ENCODE data around the gene PYGB. TPM values are rescaled to one million over a fixed set of nuclear protein-coding genes. Genes with fewer than 3 reads are reported as not detected.
A peak's percentile ranks its signal among the peaks of the same experiment; 100 is the strongest.

PYGB gene
- 10 to 100 TPM; 23.4 to 24.0 TPM for total RNA-seq

DNA sequence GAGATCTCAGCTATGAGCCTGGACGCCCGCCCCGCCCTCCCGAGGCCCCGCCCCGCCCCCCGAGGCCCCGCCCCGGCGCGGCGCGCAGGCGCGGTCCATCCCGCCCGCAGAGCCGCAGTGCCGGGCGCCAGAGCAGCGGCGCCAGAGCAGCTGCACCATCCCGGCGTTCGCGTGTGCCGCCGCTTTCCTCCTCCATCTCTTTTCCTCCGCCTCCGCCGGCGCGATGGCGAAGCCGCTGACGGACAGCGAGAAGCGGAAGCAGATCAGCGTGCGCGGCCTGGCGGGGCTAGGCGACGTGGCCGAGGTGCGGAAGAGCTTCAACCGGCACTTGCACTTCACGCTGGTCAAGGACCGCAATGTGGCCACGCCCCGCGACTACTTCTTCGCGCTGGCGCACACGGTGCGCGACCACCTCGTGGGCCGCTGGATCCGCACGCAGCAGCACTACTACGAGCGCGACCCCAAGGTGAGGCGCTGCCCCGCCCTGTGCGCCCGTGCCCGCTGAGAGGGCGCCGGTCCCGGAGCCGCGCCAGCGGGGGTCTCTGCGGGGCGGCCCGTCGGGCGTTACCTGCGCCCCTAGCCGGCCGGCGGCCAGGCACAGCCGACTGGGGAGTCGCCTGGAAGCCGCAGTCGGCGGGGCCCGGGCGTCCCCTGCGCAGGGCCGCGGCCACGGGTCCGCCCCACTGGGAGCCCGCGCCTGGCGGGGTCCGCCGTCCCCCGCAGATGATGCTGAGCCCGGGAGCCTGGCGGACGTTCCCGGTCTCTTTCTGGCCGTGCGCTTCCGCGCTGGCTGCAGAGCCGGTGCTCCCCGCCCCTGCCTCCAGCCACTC lies at the start of gene PYGB:
Gene PYGB (plus strand): TSS at position 130 of the 830 bp plus-strand sequence. CDS start 94 bp downstream, at position 224.
- Mint-ChIP-seq H3K9me3 (no peaks in the 10 kb centered on the region), H3K4me3 (peak within 1 kb of the TSS; percentile 91), H3K27me3 (no peaks in the 10 kb centered on the region), H3K4me1 (ENCODE audit: low read depth) (peaks cover 50% of the 10 kb centered on the region), H3K36me3 (peaks cover 2% of the 10 kb centered on the region), H3K27ac (peak within 1 kb of the TSS; percentile 88)
- intact Hi-C loops (cut with micrococcal nuclease), result loop anchor here (1.0 to 10.0 kb wide), 6 partner anchors 10 to 1893 kb away; partner anchors contain the start of genes ABHD12, APMAP, ENTPD6 and NANP
- CTCF ChIA-PET, result interaction anchor here (0.7 to 2.1 kb wide), 9 partner anchors 8 to 293 kb away, joined by 3 to 7 read pairs (median 5); partner anchors contain the start of genes ABHD12 and ENTPD6
- POLR2A ChIA-PET, result interaction anchor here (0.7 to 3.2 kb wide), 6 partner anchors 11 to 256 kb away, joined by 3 to 18 read pairs (median 6); partner anchors contain the start of genes APMAP and GINS1
- peak; percentile 81 for DNase-seq

DNA sequence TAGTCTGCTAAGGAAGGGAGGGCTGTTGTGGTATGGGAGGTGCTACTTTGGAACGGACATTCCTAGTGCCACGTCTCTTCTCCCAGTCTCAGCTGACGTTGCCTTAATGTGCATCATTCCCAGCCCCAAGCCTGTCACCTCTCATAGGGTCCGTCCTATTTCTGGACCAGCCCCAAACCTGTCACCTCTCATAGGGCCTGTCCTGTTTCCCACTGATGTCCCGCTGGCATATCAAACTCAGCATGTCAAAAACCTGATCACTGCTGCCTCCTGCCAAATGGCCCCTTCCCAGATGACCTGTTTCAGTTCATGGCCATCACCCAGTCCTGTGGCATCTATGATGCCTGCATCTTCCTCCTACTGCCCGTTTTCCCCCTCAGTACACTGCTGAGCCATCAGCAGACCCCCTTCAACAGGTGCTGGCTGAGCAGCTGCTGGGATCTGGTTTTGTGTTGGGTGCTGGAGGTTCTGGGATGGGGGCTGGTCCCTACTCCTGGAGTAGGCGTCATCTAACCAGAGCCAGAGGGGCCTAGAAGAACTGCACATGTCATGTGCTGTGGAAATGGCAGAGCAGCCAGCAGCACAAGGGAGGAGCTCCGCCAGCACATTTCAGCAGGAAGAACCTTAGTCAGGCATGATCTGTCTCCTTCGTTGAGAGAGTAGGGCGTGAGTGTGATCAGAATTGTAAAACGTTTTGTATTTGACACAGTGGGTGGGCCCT lies 49.1 kb upstream of the PYGB start:
- Mint-ChIP-seq H3K4me1 (ENCODE audit: low read depth) (peaks cover 52% of the 10 kb centered on the region), H3K4me3 (no peak overlapping the region)
- intact Hi-C loops (cut with micrococcal nuclease), result loop anchor here (5.0 kb wide), 2 partner anchors 52 to 208 kb away; partner anchors contain the start of gene GINS1

GRCh38 chr20:25199473-25200260 lies 48.2 kb upstream of the PYGB start:
- Mint-ChIP-seq H3K36me3 (peaks cover 2% of the 10 kb centered on the region), H3K27ac (no peak overlapping the region), H3K9me3 (no peaks in the 10 kb centered on the region), H3K4me1 (ENCODE audit: low read depth) (peaks cover 56% of the 10 kb centered on the region), H3K4me3 (no peak overlapping the region), H3K27me3 (no peaks in the 10 kb centered on the region)
- intact Hi-C loops (cut with micrococcal nuclease), result loop anchor here (5.0 kb wide), 2 partner anchors 52 to 208 kb away; partner anchors contain the start of gene GINS1
- ChIA-PET POLR2A (no interaction called here), CTCF (interaction anchor here (0.9 to 1.1 kb wide), 2 partner anchors 161 to 199 kb away, joined by 3 read pairs; no protein-coding TSS in a partner anchor)
- no peak for DNase-seq

More for the DNA sequence above, 49.1 kb upstream of the PYGB start:
- Mint-ChIP-seq H3K36me3 (peaks cover 2% of the 10 kb centered on the region), H3K27me3 (no peaks in the 10 kb centered on the region), H3K27ac (no peak overlapping the region), H3K9me3 (no peaks in the 10 kb centered on the region)
- no peak for DNase-seq
- ChIA-PET POLR2A (interaction anchor here (0.6 kb wide), 1 partner anchor 25 kb away, joined by 4 read pairs; no protein-coding TSS in a partner anchor), CTCF (interaction anchor here (1.1 kb wide), 1 partner anchor 200 kb away, joined by 3 read pairs; no protein-coding TSS in a partner anchor)

GRCh38 chr20:25203089-25203488 lies 44.8 kb upstream of the PYGB start:
- no peaks in the 10 kb centered on the region for H3K9me3 Mint-ChIP-seq
- H3K4me3 Mint-ChIP-seq, result no peak overlapping the region
- intact Hi-C loops (cut with micrococcal nuclease), result no loop called here
- CTCF ChIA-PET, result interaction anchor here (0.8 kb wide), 1 partner anchor 24 kb away, joined by 4 read pairs; no protein-coding TSS in a partner anchor
- no peaks in the 10 kb centered on the region for H3K27me3 Mint-ChIP-seq
- H3K36me3 Mint-ChIP-seq, result no peaks in the 10 kb centered on the region
- H3K4me1 Mint-ChIP-seq (ENCODE audit: low read depth), result peaks cover 38% of the 10 kb centered on the region
- POLR2A ChIA-PET, result interaction anchor here (0.6 kb wide), 1 partner anchor 233 kb away, joined by 5 read pairs; no protein-coding TSS in a partner anchor
- no peak for DNase-seq
- no peak overlapping the region for H3K27ac Mint-ChIP-seq

DNA sequence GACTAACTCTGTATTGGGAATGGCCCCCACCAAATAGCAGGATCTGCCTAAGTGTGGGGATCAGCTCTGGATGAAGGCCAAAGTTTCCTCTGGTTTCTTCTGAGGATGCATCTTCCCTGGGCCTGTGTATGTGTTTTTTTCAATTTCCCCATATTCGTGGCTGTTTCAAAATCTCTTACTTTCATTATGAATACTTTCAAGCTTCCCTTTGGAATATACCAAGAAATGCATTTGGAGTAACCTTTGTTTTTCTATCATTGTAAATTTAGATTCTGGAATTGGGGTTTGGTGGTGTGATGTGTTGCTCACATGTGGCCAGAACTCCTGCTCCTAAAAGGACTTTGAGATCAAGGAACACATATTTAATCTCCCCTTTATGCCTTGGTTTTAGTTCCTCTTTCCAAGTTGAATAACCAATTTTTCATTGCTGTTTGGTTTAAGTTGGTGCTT lies 44.0 kb upstream of the PYGB start:
- Mint-ChIP-seq H3K27ac (no peak overlapping the region), H3K36me3 (no peaks in the 10 kb centered on the region), H3K4me3 (no peak overlapping the region), H3K4me1 (ENCODE audit: low read depth) (peaks cover 34% of the 10 kb centered on the region), H3K9me3 (no peaks in the 10 kb centered on the region), H3K27me3 (no peaks in the 10 kb centered on the region)
- intact Hi-C loops (cut with micrococcal nuclease), result no loop called here
- ChIA-PET CTCF (no interaction called here), POLR2A (no interaction called here)
- no peak for DNase-seq

DNA sequence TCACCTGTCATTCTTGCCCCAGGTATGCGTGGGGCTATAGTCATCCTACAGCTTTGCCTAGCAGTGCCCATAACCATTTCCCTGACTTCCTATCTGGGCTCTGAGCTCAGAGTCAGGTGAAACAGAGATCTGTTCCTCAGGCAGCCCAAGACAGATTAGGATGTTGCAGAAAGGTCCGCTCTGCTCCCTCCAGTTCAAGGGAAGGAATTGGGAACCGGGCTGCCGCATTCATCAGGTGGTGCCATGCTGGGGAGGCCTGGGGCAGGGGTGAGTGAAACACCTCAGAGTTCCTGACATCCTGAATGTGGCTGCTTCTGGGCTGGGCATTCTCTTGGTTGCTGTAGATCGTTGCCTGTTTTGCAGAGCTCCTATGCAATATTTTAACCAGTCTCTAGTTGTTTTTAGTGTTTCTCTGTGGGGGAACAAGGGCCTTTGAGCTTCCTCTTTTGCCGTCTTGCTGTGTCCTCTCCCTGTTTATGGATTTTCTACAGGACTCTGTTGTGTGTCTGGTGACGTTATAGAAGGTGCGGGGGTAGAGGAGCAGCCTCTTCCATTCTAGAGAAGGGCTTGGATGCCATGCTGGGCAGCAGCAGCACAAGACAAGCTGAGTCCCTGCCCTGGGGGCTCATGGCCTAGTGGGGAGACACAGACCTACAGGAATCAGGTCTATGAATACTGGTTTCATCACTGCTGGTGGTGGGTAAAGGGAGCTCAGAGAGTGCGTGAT lies 43.2 kb upstream of the PYGB start:
- no peaks in the 10 kb centered on the region for H3K36me3 Mint-ChIP-seq
- no peak overlapping the region for H3K27ac Mint-ChIP-seq
- POLR2A ChIA-PET, result no interaction called here
- H3K27me3 Mint-ChIP-seq, result no peaks in the 10 kb centered on the region
- DNase-seq, result no peak
- H3K9me3 Mint-ChIP-seq, result no peaks in the 10 kb centered on the region
- intact Hi-C loops (cut with micrococcal nuclease), result no loop called here
- CTCF ChIA-PET, result no interaction called here
- peaks cover 26% of the 10 kb centered on the region for H3K4me1 Mint-ChIP-seq (ENCODE audit: low read depth)
- no peak overlapping the region for H3K4me3 Mint-ChIP-seq

- Mint-ChIP-seq H3K27me3 (no peaks in the 10 kb centered on the region), H3K4me1 (ENCODE audit: low read depth) (peaks cover 21% of the 10 kb centered on the region), H3K27ac (no peak overlapping the region), H3K36me3 (no peaks in the 10 kb centered on the region), H3K4me3 (no peak overlapping the region), H3K9me3 (no peaks in the 10 kb centered on the region)
- intact Hi-C loops (cut with micrococcal nuclease), result no loop called here
- no peak for DNase-seq
- ChIA-PET POLR2A (no interaction called here), CTCF (no interaction called here)
These were observed 42.4 kb upstream of the PYGB start for GRCh38 chr20:25205277-25206062.

DNA sequence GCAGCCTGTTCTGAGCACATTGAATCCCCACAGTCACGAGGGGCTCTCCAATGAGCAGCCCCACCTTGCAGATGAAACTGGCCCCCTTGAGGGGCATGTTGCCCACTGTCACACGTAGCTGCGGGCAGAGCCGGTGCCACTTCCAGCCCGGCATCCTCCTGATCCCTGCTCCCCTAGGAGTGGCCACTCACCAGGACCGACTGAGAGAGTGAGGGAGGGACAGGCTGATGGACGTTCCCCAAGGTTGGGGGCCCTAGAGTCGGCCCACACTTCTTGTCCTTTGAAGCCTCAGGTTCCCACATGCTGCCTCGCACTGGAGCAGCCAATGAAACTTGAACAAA lies 41.9 kb upstream of the PYGB start:
- intact Hi-C loops (cut with micrococcal nuclease), result no loop called here
- Mint-ChIP-seq H3K27me3 (no peaks in the 10 kb centered on the region), H3K4me1 (ENCODE audit: low read depth) (peaks cover 17% of the 10 kb centered on the region), H3K36me3 (no peaks in the 10 kb centered on the region), H3K9me3 (no peaks in the 10 kb centered on the region), H3K27ac (no peak overlapping the region), H3K4me3 (no peak overlapping the region)
- no peak for DNase-seq
- POLR2A ChIA-PET, result no interaction called here
- CTCF ChIA-PET, result no interaction called here

GRCh38 chr20:25206548-25206947 lies 41.3 kb upstream of the PYGB start:
- no peaks in the 10 kb centered on the region for H3K9me3 Mint-ChIP-seq
- ChIA-PET POLR2A (no interaction called here), CTCF (no interaction called here)
- DNase-seq, result no peak
- no peak overlapping the region for H3K27ac Mint-ChIP-seq
- H3K4me3 Mint-ChIP-seq, result no peak overlapping the region
- peaks cover 16% of the 10 kb centered on the region for H3K4me1 Mint-ChIP-seq (ENCODE audit: low read depth)
- intact Hi-C loops (cut with micrococcal nuclease), result no loop called here
- H3K36me3 Mint-ChIP-seq, result no peaks in the 10 kb centered on the region
- H3K27me3 Mint-ChIP-seq, result no peaks in the 10 kb centered on the region

DNA sequence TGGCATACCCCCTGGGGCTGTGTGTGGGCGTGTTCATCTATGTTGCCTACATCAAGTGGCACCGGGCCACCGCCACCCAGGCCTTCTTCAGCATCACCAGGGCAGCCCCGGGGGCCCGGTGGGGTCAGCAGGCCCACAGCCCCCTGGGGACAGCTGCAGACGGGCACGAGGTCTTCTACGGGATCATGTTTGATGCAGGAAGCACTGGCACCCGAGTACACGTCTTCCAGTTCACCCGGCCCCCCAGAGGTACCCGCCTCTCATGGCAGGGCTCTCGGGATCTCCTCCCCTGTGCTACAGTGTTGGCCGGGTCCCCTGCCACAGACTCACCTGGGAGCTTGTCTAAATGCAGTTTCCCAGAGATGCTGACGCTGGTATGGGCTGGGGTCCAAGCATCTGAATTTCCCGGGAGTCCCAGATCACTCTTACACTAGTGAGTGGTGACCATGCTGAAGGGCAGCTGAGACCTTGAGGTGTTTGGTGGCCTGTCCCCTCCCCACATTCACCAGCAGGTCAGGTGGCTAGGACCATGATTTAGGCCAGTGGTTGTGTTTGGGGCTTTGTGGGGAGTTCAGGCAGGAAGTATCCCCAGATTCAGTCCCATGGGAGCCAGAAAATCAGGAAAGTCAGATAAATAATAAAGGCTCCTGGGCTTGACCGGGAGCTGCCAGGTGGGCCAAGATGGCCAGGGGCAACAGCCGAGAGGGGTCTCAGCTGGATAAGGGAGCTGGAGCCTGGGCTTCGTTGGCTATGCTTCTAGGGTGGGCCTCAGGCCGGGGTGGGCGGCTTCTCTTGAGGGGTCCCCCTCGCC lies 40.5 kb upstream of the PYGB start:
- intact Hi-C loops (cut with micrococcal nuclease), result no loop called here
- CTCF ChIA-PET, result no interaction called here

More for the DNA sequence above, 40.5 kb upstream of the PYGB start:
- H3K9me3 Mint-ChIP-seq, result no peaks in the 10 kb centered on the region
- POLR2A ChIA-PET, result no interaction called here
- peaks cover 2% of the 10 kb centered on the region for H3K36me3 Mint-ChIP-seq
- no peaks in the 10 kb centered on the region for H3K27me3 Mint-ChIP-seq
- DNase-seq, result no peak
- peaks cover 16% of the 10 kb centered on the region for H3K4me1 Mint-ChIP-seq (ENCODE audit: low read depth)
- H3K4me3 Mint-ChIP-seq, result no peak overlapping the region
- H3K27ac Mint-ChIP-seq, result no peak overlapping the region
